Kidney (tissue), 14 donors: Measurements from ENCODE around the gene KLK4. TPM values are rescaled to one million over a fixed set of nuclear protein-coding genes. Genes with fewer than 3 reads are reported as not detected.

Source experiments
- DNase-seq, 5 donors: peaks; one replicate each; pipeline ENCODE4 v3.0.0-alpha.2; 2013 to 2020
- FAIRE-seq: peaks from 2 replicates; lab custom pipeline; 2012; peaks lifted over from hg19 to GRCh38; lab: Jason Lieb, UNC
- H3K27ac ChIP-seq, 2 donors: one replicate each; pipeline ENCODE4 v1.7.0; 2013; ENCODE audit warnings: low read depth in 2 of 2, low read length in 2 of 2, inconsistent platforms in 1 of 2
- H3K27me3 ChIP-seq: one replicate; pipeline ENCODE4 v1.7.1; 2013; ENCODE audit warnings: low read length, inconsistent platforms; ENCODE audit not compliant: control insufficient read depth, insufficient read depth
- H3K36me3 ChIP-seq, 3 donors: one replicate each; pipeline versions ENCODE4 v1.7.0 to v1.7.1; 2013; ENCODE audit warnings: low read length in 3 of 3, control low read depth in 1 of 3, inconsistent platforms in 1 of 3; ENCODE audit not compliant: insufficient read depth in 3 of 3, control insufficient read depth in 2 of 3
- H3K4me1 ChIP-seq, 3 donors: one replicate each; pipeline versions ENCODE4 v1.7.0 to v1.7.1; 2013; ENCODE audit warnings: low read length in 3 of 3, inconsistent platforms in 1 of 3, low read depth in 1 of 3; ENCODE audit not compliant: control insufficient read depth in 2 of 3, insufficient read depth in 2 of 3
- H3K4me3 ChIP-seq, 3 donors: one replicate each; pipeline versions ENCODE4 v1.7.0 to v1.8.1; 2013; ENCODE audit warnings: low read length in 3 of 3, control low read depth in 1 of 3, inconsistent platforms in 1 of 3
- H3K9ac ChIP-seq, 3 donors: one replicate each; pipeline versions ENCODE4 v1.7.0 to v1.7.1; 2013; ENCODE audit warnings: low read length in 3 of 3, control low read depth in 1 of 3, inconsistent platforms in 1 of 3
- H3K9me3 ChIP-seq, 3 donors: one replicate each; pipeline versions ENCODE4 v1.7.0 to v1.7.1; 2013; ENCODE audit warnings: low read length in 3 of 3, control low read depth in 1 of 3, inconsistent platforms in 1 of 3; ENCODE audit not compliant: control insufficient read depth in 2 of 3, insufficient read depth in 1 of 3
- CTCF ChIP-seq: IDR thresholded peaks from 3 replicates; pipeline ENCODE4 v1.5.1; 2012; ENCODE audit warnings: mild to moderate bottlenecking, moderate library complexity, borderline replicate concordance; ENCODE audit not compliant: insufficient read depth; ENCODE audit errors: extremely low read depth
- intact Hi-C: fragments of 100-400 bp; cut with DNase I; formaldehyde crosslinking; loops from one replicate; pipeline ENCODE4 v1.11.1; 2022
- polyA plus RNA-seq: library from polyadenylated mRNA; stranded (reverse); fragments of 350-450 nt; fragmentation: Illumina TruSeq; extraction: RNeasy Lipid Tissue Mini Kit (QIAGEN cat#74804); gene quantifications from one replicate; pipeline ENCODE4 v1.2.3, GENCODE V29; 2014; ENCODE audit warnings: low read depth, low replicate concordance; ENCODE audit not compliant: insufficient read depth
- total RNA-seq: library from RNA; stranded (reverse); fragmentation: NEBNext Ultra II Directional; extraction: Animal tissue kit (Norgen Biotek cat#: 25700); gene quantifications from one replicate; pipeline ENCODE4 v1.2.1, GENCODE V29; 2021
- donor health status: control.
- donor health status: control.
- donor health status: control.
- donor health status: control.
- donor health status: control.
- donor health status: DM: yes; HTN: yes; CAD: no.
- donor health status: Normal renal cell carcinoma (clear cell type).

KLK4 gene
- total and polyA plus RNA-seq, 2 donors from 2014 or later, result 1.2 TPM; not detected in 1

GRCh38 chr19:50873056-50873455 is 38.1 kb downstream of the KLK4 start, which contains the start of gene KLK2:
Gene KLK2, plus strand, starts transcription at chr19:50873439. Its CDS starts 35 bp downstream, at chr19:50873474.
- Histone ChIP-seq H3K27me3 (no peaks in the 10 kb centered on the region), H3K4me3 (no peak within 1 kb of the TSS), H3K27ac (no peak within 1 kb of the TSS), H3K9ac (no peak within 1 kb of the TSS), H3K36me3 (no peaks in the 10 kb centered on the region), H3K9me3 (no peaks in the 10 kb centered on the region), H3K4me1 (no peaks in the 10 kb centered on the region)
- DNase-seq (no peak), FAIRE-seq (no peak)
- intact Hi-C loops, result no loop called here
- no peak for TF ChIP-seq CTCF

GRCh38 chr19:50870417-50871089 is 40.6 kb downstream of the KLK4 start:
- Histone ChIP-seq H3K36me3 (no peaks in the 10 kb centered on the region), H3K4me1 (no peaks in the 10 kb centered on the region), H3K9ac (no peak overlapping the region), H3K27ac (no peak overlapping the region), H3K4me3 (no peak overlapping the region), H3K9me3 (no peaks in the 10 kb centered on the region), H3K27me3 (no peaks in the 10 kb centered on the region)
- FAIRE-seq (no peak), DNase-seq (no peak)
- intact Hi-C loops, result no loop called here
- TF ChIP-seq CTCF, result no peak

DNA sequence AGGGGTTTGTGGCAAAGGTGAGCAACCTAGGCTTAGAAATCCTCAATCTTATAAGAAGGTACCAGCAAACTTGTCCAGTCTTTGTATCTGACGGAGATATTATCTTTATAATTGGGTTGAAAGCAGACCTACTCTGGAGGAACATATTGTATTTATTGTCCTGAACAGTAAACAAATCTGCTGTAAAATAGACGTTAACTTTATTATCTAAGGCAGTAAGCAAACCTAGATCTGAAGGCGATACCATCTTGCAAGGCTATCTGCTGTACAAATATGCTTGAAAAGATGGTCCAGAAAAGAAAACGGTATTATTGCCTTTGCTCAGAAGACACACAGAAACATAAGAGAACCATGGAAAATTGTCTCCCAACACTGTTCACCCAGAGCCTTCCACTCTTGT is 41.7 kb downstream of the KLK4 start:
- no peaks in the 10 kb centered on the region for H3K4me1 ChIP-seq
- H3K27me3 ChIP-seq, result no peaks in the 10 kb centered on the region
- TF ChIP-seq CTCF, result no peak
- FAIRE-seq (no peak), DNase-seq (no peak)
- H3K9ac ChIP-seq, result no peak overlapping the region
- no peak overlapping the region for H3K4me3 ChIP-seq
- no peaks in the 10 kb centered on the region for H3K36me3 ChIP-seq
- no peak overlapping the region for H3K27ac ChIP-seq
- intact Hi-C loops, result no loop called here
- H3K9me3 ChIP-seq, result no peaks in the 10 kb centered on the region
